HG03159 (cell line): ENCODE measurements around the gene LACTBL1.
A peak's percentile ranks its signal among the peaks of the same experiment; 100 is the strongest.
"Not testable (repeated sequence)": the region's sequence is repeated elsewhere in the genome, so short reads cannot be mapped to it uniquely, and the experiment has no call there.

Source experiments
- ATAC-seq: cut with Tn5 transposase; IDR thresholded peaks from one replicate; pipeline ENCODE4 v1.9.1; 2021; ENCODE audit warnings: mild to moderate bottlenecking, moderate library complexity; ENCODE audit not compliant: unreplicated experiment

LACTBL1 gene

DNA sequence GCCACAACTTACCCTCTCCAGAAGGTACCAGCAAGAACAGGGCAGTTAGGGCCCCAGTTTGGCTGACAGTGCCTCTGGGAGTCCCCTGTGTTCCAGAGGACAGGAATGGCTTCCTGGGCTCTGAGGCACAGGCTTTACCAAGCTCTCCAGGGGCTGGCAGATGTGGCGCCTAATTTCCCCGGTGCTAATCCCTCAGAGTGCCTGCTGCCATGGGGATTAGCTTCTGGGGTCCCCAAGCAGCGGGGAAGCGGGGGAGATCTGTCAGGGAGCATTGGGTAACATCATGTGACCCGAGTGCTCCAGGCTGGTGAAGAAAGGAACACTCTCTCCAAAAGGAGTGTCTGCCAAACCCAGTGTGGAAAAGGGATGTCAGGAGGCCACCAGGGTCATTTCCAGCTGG lies at the start of gene LACTBL1:
Gene LACTBL1, minus strand, starts transcription at position 107 of the 400 bp plus-strand sequence. CDS start 550 bp downstream, outside the sequence.
- no peak for ATAC-seq

DNA sequence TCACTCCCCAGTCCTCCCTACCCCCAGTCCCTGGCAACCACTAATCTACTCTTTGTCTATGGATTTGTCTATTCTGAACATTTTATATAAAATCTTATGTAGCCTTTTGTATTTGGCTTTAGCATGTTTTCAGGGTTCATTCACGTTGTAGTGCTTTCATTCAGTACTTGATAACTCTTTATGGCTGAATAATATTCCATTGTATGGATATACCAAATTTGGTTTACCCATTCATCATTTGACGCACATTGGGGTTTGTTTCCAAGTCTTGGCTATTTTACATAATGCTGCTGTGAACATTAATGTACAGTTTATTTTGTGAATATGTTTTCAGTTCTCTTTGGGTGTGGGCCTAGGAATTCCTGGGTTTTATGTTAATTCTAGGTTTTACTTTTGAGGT lies 49.2 kb upstream of the LACTBL1 start:
- no peak for ATAC-seq

DNA sequence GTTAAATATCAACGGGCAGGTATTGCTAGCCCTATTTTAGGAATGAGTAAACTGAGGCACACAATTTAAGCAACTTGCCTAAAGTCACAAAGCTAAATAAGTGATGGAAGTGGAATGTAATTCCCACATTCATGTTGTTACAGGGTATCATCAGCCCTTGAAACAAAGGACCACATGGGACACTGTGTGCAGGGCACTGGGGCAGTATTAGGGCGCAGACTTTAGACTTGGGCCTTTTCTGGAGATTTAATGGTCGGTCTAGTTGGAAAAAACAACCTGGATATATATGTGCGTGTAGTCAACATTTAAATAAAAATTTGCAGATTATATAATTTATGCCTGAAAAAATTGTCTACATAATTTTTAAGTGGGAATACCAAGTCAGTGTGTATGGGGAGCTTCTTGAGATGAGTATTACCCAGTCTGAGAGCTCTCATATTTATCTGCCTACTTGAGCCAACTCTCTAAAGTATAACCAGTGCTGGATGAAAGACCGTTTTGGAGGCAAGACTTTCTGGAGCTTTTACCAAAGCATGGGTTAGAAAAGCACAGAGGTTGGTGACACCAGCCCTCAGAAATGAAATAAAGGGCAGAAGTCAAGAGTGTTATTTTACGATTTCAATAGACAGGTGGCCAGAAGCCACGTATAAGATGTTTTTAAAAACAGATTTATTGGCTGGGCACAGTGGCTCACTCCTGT lies 48.2 kb upstream of the LACTBL1 start:
- no peak for ATAC-seq

DNA sequence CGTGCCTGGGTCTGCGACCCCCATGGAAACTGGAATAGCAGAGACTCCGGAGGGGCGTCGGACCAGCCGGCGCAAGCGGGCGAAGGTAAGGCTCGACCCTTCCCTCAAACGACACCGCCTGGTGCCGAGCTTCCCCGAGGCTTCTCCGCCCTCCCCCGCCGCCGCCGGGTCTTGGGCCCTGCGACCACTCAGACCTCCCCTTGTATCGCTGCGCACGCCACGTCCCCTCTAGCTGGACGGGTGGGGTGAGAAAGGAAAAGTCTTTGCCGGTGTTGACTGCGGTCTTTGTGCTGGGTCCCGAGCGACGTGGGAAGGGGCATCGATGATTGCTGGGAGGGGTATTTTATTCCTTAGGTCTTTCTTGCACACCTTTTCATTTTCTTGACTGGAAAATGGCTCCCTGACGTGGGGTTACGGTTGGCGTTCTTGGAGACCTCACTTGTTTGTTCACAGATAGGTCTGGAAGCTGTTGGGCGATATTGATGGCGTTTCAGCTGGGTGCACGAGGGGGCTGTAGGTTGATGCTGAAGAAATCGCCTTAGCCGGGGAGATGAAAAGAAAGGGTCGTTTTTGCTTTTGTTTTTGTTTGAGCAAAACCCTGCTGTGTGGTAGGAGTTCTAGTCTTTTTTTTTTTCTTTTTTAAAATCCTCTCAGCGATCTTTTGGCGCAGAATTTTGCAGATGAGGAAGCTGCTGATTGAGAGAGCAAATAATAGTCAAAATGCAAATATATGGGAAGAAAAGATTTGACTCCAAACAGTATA lies 47.4 kb upstream of the LACTBL1 start:
- ATAC-seq, result peak; percentile 27

- peak; percentile 86 for ATAC-seq
These were observed 46.6 kb upstream of the LACTBL1 start, which contains the start of gene KDM1A for GRCh38 chr1:23019094-23019862. Gene KDM1A, plus strand, starts transcription at chr1:23019468. Its CDS starts 129 bp downstream, at chr1:23019597.

DNA sequence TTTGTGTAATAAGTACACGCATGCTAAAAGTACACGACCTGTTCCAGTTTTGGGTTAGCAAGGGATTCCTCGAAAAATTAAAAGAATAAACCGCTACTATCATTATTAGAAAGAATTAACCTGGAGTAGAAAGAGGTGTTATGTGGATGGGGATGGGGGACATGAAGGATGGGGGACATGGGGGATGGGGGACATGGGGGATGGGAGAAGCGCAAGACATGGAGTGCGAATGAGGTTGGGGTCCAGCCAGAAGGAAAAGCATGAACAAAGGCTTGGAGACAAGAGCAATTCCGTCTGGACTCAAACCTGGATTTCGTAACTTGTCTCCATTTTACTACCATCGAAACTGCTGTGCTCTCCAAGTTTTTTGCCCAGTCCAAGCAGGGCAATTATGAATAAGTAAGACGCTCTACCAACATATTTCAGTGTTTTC lies 46.0 kb upstream of the LACTBL1 start:
- ATAC-seq, result no peak

- ATAC-seq, result no peak
These were observed 41.0 kb upstream of the LACTBL1 start for GRCh38 chr1:23013657-23014056.

- not testable (repeated sequence) for ATAC-seq
These were observed 37.4 kb upstream of the LACTBL1 start for GRCh38 chr1:23010025-23010424.

DNA sequence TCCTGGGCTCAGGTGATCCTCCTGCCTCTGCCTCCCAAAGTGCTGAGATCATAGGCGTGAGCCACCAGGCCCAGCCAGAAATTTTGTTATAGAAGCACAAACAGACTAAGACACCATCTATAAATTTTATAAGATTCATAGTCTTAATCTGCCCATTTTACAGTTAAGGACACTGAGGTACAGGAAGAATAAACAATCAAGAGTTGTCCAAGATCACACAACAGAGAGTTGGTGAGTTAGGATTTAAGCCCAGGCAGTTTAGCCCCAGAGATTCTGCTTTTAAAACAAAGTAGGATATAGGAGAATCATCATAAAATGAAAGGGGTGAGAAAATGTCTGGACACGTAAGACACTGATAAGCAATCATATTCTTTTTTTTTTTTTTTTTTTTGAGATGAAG lies 36.2 kb upstream of the LACTBL1 start:
- ATAC-seq, result no peak

GRCh38 chr1:23007106-23007505 lies 34.4 kb upstream of the LACTBL1 start:
- ATAC-seq, result no peak

DNA sequence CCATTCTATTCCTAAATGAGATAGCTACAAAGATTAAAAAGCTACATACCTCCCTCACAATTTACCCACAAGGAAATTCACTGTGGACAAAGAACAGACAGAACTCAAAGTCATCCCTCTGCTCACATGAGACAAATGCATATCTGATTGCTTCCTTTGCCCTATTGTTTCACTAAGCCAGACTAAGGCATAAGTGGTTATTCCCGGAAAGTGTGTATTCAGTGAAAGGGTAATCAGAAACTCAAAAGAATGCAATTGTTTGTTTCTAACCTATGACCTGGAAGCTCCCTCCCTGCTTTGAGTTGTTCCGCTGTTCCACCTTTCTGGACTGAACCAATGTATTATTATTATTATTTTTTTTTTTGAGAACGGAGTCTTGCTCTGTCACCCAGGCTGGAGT lies 32.1 kb upstream of the LACTBL1 start:
- ATAC-seq, result not testable (repeated sequence)

- ATAC-seq, result no peak
These were observed 31.4 kb upstream of the LACTBL1 start for GRCh38 chr1:23004112-23004511.

DNA sequence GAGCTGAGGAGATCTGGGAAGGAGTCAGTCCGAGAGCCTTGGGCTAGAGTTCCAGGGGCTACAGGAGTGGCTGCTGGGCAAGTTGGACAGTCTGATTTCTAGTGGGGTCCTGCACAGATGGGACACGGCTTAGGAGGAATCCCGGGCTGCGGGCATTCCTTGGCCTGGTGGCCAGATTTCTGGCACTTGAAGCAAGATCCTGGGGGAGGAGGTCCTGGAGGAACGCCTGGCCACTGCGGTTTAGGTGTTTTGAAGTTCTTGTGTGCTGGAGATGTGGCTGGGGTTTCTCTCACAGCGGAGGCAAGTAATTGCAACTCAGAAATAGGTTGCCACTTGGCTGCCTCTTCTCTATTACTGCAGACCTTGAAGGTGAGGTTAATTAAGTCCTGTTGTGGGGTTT lies 29.6 kb upstream of the LACTBL1 start:
- ATAC-seq, result not testable (repeated sequence)

DNA sequence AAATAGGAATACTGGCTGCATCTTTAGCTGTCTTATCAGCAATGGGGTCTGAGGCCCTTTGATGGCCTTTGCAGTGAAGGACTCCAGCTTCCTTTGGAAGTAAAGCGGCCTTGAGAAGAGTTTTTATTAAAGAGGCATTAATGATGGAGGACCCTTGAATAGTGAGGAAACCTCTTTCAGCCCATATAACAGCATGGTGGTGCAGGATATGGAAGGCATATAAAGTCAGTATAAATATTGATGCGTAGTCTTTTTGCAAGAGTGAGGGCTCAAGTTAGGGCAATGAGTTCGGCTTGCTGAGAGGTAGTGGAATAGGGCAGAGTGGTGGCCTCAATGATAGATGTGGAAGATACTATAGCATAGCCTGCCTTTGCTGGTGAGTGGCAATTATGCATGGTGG lies 27.5 kb upstream of the LACTBL1 start:
- ATAC-seq, result not testable (repeated sequence)

DNA sequence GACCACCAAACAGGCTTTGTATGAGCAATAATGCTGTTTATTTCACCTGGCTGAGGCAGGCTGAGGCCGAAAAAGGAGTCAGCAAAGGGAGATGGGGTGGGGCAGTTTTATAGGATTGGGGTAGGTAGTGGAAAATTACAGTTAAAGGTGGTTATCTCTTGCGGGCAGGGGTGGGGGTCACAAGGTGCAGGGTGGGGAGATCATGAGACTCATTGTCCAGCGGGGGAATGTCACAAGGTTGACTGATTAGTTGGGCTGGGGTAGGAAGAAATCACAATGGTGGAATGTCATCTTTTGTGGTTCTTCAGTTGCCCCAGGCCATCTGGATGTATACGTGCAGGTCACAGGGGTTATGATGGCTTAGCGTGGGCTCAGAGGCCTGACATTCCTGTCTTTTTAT lies 24.9 kb upstream of the LACTBL1 start:
- ATAC-seq, result not testable (repeated sequence)

- ATAC-seq, result no peak
These were observed 23.1 kb upstream of the LACTBL1 start for GRCh38 chr1:22995774-22996173.

DNA sequence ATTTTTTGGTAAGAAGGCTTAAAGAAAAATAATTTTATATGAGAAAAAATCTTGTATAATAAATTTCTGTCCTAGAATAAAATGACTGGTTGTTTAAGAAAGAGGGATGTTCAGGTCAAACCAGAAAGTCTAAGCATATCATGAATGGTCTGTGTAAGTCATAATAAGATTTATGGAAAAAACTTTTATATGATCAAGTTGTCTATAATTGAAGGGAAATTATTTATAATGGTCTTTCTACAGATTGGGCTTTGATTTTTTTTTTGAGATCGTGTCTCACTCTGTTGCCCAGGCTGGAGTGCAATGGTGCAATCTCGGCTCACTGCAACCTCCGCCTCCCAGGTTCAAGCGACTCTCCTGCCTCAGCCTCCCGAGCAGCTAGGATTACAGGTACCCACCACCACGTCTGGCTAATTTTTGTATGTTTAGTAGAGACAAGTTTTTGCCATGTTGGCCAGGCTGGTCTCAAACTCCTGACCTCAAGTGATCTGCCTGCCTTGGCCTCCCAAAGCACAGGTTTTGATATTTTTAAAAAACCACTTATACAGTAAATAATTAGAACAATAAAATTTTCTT lies 20.6 kb upstream of the LACTBL1 start:
- not testable (repeated sequence) for ATAC-seq

DNA sequence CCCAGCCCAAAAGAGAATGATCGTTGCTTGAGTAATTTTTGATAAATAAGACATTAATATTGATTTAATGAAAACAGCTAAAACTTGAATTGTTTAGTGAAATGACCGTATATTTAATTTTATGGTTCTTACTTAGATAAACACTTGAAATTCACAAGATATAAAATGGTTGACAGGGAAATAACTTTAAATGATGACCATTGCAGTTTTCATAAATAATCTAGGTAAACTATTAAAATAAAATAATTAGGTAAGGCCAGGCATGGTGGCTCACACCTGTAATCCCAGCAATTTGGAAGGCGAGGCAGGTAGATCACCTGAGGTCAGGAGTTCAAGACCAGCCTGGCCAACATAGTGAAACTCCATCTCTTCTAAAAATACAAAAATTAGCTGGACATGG lies 19.7 kb upstream of the LACTBL1 start:
- ATAC-seq, result not testable (repeated sequence)

- ATAC-seq, result no peak
These were observed 11.3 kb upstream of the LACTBL1 start for GRCh38 chr1:22983944-22984343.

GRCh38 chr1:22980471-22980790 lies 7.8 kb upstream of the LACTBL1 start:
- ATAC-seq, result not testable (repeated sequence)

- no peak for ATAC-seq
These were observed 5.6 kb upstream of the LACTBL1 start for GRCh38 chr1:22978299-22978698.
